VCaP (cell line): Measurements from ENCODE around the gene R3HCC1L.

ENCODE experiments used
- H3K27ac ChIP-seq: fragments of 450-650 bp; 2 replicates; pipeline ENCODE4 v1.5.1; 2017
- CTCF ChIP-seq: fragments of 450-650 bp; conservative IDR thresholded peaks from 2 replicates; pipeline ENCODE4 v1.5.1; 2017; ENCODE audit warnings: mild to moderate bottlenecking, moderate library complexity

Gene R3HCC1L

GRCh38 chr10:98193037-98193436 is 58.6 kb downstream of the R3HCC1L start:
- TF ChIP-seq CTCF: no peak
- H3K27ac ChIP-seq: no peak overlapping the region

GRCh38 chr10:98194633-98195032 is 60.2 kb downstream of the R3HCC1L start:
- no peak overlapping the region for H3K27ac ChIP-seq

GRCh38 chr10:98195120-98195519 is 60.7 kb downstream of the R3HCC1L start:
- H3K27ac ChIP-seq: no peak overlapping the region
- TF ChIP-seq CTCF: no peak

More at GRCh38 chr10:98194633-98195032, 60.2 kb downstream of the R3HCC1L start:
- TF ChIP-seq CTCF: no peak

GRCh38 chr10:98196985-98197384 is 62.5 kb downstream of the R3HCC1L start:
- no peak overlapping the region for H3K27ac ChIP-seq

DNA sequence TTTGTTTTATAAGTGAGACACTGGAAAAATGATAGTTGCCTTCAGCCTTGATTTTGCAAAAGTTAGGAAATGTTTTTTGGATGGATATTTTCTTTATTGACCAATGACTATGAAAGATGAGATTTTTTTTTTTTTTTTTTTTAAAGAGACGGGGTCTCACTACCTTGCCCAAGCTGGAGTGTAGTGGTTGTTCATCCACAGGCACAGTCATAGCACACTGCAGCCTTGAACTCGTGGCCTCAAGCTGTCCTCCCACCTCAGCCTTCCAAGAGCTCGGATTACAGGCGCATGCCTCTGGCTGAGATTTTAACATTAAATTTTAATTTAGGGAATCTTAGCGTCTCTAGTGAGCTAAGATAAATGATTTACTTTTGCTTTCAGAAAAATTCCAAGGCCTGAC is 67.3 kb downstream of the R3HCC1L start:
- no peak for TF ChIP-seq CTCF
- no peak overlapping the region for H3K27ac ChIP-seq

More at GRCh38 chr10:98196985-98197384, 62.5 kb downstream of the R3HCC1L start:
- TF ChIP-seq CTCF: no peak

DNA sequence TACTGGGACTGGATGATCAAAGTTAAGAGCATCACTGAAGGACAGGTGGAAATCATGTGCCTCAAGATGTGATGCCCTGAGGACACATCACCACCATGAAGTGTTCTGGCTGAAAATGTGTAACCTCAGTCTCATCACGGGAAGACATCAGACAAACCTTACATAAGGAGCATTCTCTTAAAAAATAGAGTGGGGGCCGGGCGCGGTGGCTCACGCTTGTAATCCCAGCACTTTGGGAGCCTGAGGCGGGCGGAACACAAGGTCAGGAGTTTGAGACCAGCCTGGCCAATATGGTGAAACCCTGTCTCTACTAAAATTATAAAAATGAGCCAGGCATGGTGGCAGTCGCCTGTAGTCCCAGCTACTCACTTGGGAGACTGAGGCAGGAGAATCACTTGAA is 67.9 kb downstream of the R3HCC1L start:
- no peak for TF ChIP-seq CTCF
- H3K27ac ChIP-seq: no peak overlapping the region

DNA sequence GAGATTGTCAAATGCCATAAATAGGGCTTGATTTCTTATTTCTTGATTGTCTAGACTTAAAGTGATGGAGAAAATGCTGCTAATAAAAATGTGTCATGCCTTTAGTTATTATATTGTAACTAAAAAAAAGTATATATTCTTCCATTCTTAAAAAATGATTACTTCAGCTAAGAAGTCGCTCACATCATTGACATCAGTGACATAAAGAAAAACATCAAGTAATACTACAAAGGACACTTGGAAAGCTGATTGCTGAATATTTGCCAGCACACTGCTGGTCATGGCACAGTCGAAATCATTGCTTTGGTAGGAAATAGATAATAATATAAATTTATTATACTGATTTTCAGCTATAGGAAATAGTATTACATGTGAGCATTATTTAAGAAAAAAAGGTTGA is 70.9 kb downstream of the R3HCC1L start:
- no peak for TF ChIP-seq CTCF
- H3K27ac ChIP-seq: no peak overlapping the region

DNA sequence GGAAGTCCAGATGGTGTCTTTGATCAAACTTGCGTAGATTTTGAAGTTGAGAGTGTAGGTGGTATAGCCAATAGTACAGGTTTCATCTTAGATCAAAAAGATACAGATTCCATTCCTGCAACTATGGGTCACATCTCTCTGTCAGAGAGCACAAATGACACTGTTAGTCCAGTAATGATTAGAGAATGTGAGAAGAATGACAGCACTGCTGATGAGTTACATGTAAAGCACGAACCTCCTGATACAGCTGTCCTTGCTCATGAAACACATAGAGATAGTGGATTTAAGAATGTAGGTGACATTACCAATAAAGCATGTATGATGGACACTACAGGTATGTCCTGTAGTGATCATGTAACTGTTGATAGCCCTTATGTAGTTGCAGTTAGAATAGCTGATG is 74.5 kb downstream of the R3HCC1L start:
- TF ChIP-seq CTCF: no peak
- no peak overlapping the region for H3K27ac ChIP-seq
